ENCODE results near the gene MYRIP. TPM values are rescaled to one million over a fixed set of nuclear protein-coding genes. Genes with fewer than 3 reads are reported as not detected.

The MYRIP gene
- total RNA-seq (1 to 10 TPM in 3 of 9 donors, under 1 TPM in 6; 0.49 to 2.2 (median 0.95) TPM), polyA plus RNA-seq (under 1 TPM; 0.42 to 0.54 TPM)
- long read RNA-seq, donor 1, partial matches to known transcripts, result 0 of 3 reads
- long read RNA-seq, donor 1, other reads (novel, unspliced or antisense), result 3 of 3 reads
- long read RNA-seq, donor 2, partial matches to known transcripts, result 1 of 2 reads
- long read RNA-seq, donor 2, other reads (novel, unspliced or antisense), result 1 of 2 reads
- long read RNA-seq, donor 3, partial matches to known transcripts, result 0 of 1 reads
- long read RNA-seq, donor 3, other reads (novel, unspliced or antisense), result 1 of 1 reads

- Histone ChIP-seq H3K4me1 (peaks cover 0 to 21% (median 12%) of the 10 kb centered on the region in 12 donors), H3K27ac (peak within 1 kb of the TSS in 1 of 12 donors; percentile 2), H3K9me3 (no peaks in the 10 kb centered on the region), H3K27me3 (peaks cover 2 to 52% (median 28%) of the 10 kb centered on the region in 9 donors), H3K36me3 (no peaks in the 10 kb centered on the region), H3K4me3 (peak within 1 kb of the TSS; percentile 46 to 66 (median 58))
- DNase-seq (peak; percentile 31 to 70 (median 59)), ATAC-seq (peak; percentile 26 to 93 (median 88))
- intact Hi-C loops (cut with DNase I), result no loop called here
- no peak for TF ChIP-seq POLR2A (IDR thresholded peaks at IDR 0.05)
- peak in 1 of 12 donors; percentile 17 for TF ChIP-seq CTCF (IDR thresholded peaks at IDR 0.05)
- 0 to 1% (median 0%) methylated on average over 1 to 103 of the region's 103 CpGs for WGBS, 4 donors
Observed at GRCh38 chr3:39809181-39809994, at the start of gene MYRIP. Gene MYRIP (plus strand): TSS chr3:39809609. CDS start chr3:39900817, 91,208 bp downstream.

GRCh38 chr3:39760325-39760724, 49.1 kb upstream of the MYRIP start:
- intact Hi-C loops (cut with DNase I), result no loop called here
- H3K36me3 ChIP-seq, result no peaks in the 10 kb centered on the region
- H3K4me3 ChIP-seq, result no peak overlapping the region
- DNase-seq, result no peak
- H3K27me3 ChIP-seq, result no peaks in the 10 kb centered on the region
- ATAC-seq, result no peak
- no peaks in the 10 kb centered on the region for H3K4me1 ChIP-seq
- H3K27ac ChIP-seq, result no peak overlapping the region
- no peak for TF ChIP-seq POLR2A (IDR thresholded peaks at IDR 0.05)
- no peak for TF ChIP-seq CTCF (IDR thresholded peaks at IDR 0.05)
- no peaks in the 10 kb centered on the region for H3K9me3 ChIP-seq
- 80 to 90% (median 85%) methylated on average over 1 of the region's 1 CpG for WGBS, 4 donors

GRCh38 chr3:39762537-39763070, 46.8 kb upstream of the MYRIP start:
- Histone ChIP-seq H3K4me1 (no peaks in the 10 kb centered on the region), H3K36me3 (no peaks in the 10 kb centered on the region), H3K27ac (no peak overlapping the region), H3K4me3 (no peak overlapping the region), H3K9me3 (no peaks in the 10 kb centered on the region), H3K27me3 (no peaks in the 10 kb centered on the region)
- intact Hi-C loops (cut with DNase I), result no loop called here
- no peak for TF ChIP-seq POLR2A (IDR thresholded peaks at IDR 0.05)
- TF ChIP-seq CTCF (IDR thresholded peaks at IDR 0.05), result no peak
- DNase-seq (no peak), ATAC-seq (no peak)
- 37 to 41% (median 38%) methylated on average over 1 of the region's 1 CpG for WGBS, 4 donors

GRCh38 chr3:39763390-39763789, 46.0 kb upstream of the MYRIP start:
- intact Hi-C loops (cut with DNase I), result no loop called here
- Histone ChIP-seq H3K36me3 (no peaks in the 10 kb centered on the region), H3K9me3 (no peaks in the 10 kb centered on the region), H3K27me3 (no peaks in the 10 kb centered on the region), H3K4me1 (no peaks in the 10 kb centered on the region), H3K4me3 (no peak overlapping the region), H3K27ac (no peak overlapping the region)
- TF ChIP-seq POLR2A (IDR thresholded peaks at IDR 0.05) (no peak), CTCF (IDR thresholded peaks at IDR 0.05) (no peak)
- DNase-seq (no peak), ATAC-seq (no peak)
